Activated naive CD4-positive, alpha-beta T cell (primary cell): ENCODE data around the gene MRPL46.
"Not testable (repeated sequence)": the region's sequence is repeated elsewhere in the genome, so short reads cannot be mapped to it uniquely, and the experiment has no call there.

ENCODE experiments used
- DNase-seq, 4 experiments: peaks; one replicate each; lab custom pipeline; 2025; lab: John Stamatoyannopoulos, UW

MRPL46 gene

GRCh38 chr15:88441076-88441730 is 26.0 kb downstream of the MRPL46 start:
- DNase-seq: no peak

DNA sequence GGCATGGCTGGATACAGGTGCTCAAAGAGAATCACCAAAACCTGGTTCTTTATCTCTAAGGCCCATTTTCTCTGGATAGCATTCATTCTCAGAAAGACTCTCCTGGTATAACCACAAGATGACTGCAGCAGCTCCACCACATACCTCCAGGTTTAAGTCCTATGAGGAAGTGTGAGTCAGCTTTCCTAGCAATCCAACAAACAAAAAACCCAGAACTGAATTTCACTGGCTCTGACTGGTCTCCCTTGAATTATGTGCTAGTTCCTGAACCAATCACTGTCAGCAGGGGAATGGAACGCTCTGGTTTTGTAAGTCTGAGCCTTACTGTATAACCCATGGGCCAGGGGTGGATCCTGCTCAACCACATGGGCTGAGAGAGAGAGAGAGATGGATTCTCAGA is 27.2 kb downstream of the MRPL46 start:
- DNase-seq: no peak

DNA sequence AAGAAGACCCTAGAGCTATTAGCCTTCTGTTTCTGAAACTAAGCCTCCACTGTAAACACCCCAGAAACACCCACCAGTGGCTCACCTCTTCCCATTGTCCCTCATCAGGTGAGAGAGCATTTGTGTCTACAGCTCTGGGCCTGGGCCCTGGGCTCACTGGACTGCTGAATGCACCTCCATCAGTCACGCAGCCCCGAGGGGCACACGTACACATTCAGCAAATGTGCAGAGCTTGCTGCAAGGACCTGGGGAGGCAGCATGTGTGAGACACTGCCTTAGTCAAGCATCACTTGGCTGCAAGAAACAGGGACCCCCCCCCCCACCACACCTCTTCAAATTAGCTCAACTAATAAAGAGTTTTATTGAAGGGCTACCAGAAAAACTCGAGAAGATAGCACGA is 29.0 kb downstream of the MRPL46 start:
- DNase-seq: no peak

GRCh38 chr15:88434106-88434505 is 33.1 kb downstream of the MRPL46 start:
- DNase-seq: not testable (repeated sequence)

GRCh38 chr15:88433046-88433685 is 34.0 kb downstream of the MRPL46 start:
- DNase-seq: no peak

DNA sequence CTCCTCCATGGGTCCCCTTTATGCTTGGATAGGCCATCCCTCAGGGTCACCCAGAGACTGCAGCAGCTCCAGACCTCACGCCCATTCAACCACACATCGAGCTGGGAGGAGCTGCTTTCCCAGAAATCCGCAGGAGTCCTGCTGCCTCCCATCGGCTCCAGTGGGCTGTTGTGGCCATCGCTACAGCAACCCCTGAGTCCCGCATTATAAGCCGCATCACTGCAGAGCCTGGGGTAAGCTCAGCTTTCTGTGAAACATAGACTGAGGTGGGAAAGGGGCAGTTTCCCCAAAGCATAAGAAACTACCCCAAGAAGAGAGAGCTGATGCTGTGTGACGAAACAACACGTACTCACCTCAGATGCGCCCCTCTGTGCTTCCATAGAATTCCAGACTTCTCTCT is 35.7 kb downstream of the MRPL46 start:
- no peak for DNase-seq

GRCh38 chr15:88430051-88430450 is 37.1 kb downstream of the MRPL46 start:
- no peak for DNase-seq

DNA sequence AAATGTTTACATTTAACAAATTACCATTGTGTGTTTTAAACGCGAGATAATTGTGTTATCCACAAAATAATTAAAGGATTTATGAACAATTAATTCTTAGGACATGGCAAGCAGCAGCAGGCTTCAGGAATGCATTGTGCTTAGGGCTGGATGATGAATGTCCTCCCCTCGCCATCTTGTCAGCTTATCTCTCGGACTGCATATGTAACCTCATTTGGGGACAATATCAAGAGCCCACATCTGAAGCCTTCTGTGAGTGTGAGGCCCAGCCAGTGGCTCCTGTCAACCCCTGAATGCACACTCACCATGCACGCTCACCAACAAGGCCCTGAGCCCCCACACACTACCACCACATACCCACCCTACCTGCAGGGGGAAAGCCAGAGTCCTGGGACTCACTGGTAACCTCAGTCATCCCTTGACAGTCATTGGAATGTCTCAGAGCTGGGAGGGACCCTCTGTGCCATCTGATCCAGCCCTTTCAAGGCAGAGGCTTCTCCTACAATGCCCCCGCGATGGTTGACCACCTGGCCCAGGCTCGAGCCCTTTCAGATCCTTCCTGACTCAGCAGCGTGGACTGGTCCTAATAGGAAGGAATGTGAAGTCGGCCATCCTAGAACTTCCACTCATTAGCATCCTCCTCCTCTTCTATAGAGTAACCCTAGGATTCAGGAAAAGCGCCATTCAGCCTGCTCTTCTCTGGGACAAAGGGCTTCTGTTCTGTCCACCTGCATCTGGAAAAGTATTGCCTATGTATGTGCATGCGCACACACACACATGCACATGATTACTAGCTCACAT is 38.2 kb downstream of the MRPL46 start:
- DNase-seq: no peak

DNA sequence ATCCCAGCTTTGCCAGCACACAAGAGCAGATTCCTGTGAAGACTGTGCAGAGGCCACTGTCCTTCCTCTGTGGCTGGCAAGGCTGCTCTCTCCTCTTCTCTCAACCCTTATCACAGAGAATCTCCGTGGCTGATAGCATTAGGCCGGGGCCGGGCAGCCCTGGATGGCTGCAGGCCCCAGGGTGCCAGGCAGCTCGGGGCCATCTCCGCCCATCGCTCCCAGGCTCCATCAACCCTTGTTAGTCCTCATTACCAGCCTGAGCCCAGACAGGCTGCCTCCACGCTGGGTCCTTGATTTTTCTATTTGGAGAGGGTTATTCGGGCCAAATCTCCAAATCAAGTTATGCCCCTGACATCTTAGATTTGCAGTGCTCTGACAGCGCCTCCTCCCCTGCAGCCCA is 39.1 kb downstream of the MRPL46 start:
- DNase-seq: no peak

GRCh38 chr15:88426304-88426703 is 40.9 kb downstream of the MRPL46 start:
- DNase-seq: no peak

DNA sequence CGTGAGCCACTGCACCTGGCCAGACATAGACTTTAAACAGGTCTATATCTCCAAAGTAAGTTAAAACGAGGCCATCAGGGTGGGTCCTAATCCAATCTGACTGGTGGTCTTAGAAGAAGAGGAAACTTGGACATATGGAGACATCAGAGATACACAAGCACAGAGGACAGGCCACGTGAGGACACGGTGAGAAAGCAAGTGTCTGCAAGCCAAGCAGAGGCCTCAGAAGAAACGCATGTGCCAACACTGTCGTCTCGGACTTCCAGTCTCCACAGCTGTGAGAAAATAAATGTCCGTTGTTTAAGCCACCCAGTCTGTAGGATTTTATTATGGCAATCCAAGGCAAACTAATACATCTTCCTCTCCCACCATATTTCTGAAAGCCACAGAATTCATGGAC is 43.9 kb downstream of the MRPL46 start:
- DNase-seq: no peak

- no peak for DNase-seq
Observed at GRCh38 chr15:88419830-88420229, 47.4 kb downstream of the MRPL46 start.
